ENCODE measurements around the gene SLC1A4. TPM values are rescaled to one million over a fixed set of nuclear protein-coding genes. Genes with fewer than 3 reads are reported as not detected.

SLC1A4 gene
- total RNA-seq, 1 donor from 2014 or later = 24.0 TPM

DNA sequence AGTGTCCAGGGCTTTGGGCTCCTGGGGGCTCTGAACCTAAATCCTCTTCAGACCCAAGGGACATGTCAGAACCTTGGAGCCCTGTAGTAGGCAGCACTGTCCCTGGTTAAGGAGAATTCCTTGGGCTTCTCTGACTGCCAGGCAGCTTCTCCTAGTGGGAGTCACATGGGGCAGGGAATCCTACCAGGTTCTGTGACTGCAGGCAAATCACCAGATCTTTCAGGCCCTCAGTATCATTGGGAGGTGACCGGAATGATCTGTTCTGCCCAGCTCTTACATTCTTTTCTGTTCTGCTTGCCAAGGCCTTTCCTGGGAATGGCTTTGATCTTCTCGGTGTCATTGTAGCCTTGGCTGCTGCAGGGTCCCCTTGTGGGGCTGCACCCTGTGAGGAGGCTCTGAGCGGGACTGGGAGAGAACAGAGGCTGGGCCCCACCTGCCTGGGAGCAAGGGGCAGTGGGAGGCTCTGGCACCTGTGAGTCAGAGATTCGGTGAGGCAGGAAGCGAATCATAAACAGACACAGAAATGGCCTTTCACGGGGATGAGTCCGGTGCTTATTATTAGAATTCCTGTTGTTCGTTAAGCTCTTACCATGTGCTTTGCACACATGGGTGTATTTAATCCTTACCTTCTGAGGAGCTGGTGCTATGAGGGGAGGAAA is 81.1 kb downstream of the SLC1A4 start:
- DNase-seq (ENCODE audit: extremely low read depth, low read depth, low spot score) = no peak

DNA sequence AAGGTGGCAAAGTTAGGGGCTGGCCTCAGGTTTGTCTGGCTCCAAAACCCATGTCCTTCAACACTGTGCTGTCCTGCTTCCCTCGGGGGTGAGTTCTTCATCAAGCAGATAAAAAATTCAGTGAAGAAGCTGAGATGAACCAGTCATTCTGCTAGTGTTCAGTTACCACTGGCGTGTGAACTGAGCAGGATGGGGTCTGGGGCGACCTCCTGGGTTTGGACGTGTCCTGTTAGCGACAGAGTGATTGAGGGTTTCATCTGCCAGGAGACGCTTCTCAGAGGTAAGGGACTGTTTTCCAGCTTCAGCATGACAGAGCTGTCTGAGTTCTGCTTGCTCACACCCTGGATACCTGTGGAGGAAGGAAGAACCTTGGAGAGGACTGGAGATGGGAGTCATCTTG is 81.7 kb downstream of the SLC1A4 start:
- DNase-seq (ENCODE audit: extremely low read depth, low read depth, low spot score) = no peak

DNA sequence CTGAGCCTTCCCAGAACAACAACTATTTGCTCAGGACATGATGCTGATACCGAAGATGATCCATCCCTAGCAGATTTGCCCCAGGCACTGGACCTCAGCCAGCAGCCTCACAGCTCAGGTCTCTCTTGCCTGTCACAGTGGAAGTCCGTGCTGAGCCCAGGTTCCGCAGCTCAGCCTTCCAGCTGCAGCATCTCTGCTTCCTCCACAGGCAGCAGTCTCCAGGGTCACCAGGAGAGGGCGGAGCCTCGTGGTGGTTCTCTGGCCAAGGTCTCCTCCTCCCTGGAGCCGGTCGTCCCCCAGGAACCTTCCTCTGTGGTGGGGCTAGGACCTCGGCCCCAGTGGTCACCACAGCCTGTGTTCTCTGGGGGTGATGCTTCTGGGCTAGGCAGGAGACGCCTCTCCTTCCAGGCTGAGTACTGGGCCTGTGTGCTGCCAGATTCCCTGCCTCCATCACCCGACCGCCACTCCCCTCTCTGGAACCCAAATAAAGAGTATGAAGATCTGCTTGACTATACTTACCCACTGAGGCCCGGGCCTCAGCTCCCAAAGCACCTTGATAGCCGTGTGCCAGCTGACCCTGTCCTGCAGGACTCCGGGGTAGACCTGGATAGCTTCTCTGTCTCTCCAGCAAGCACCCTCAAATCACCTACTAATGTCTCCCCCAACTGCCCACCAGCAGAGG is 82.4 kb downstream of the SLC1A4 start:
- no peak for DNase-seq (ENCODE audit: extremely low read depth, low read depth, low spot score)

- DNase-seq (ENCODE audit: extremely low read depth, low read depth, low spot score) = no peak
These were observed 83.2 kb downstream of the SLC1A4 start for GRCh38 chr2:65072181-65072970.

Other genes starting within 250 kb of the SLC1A4 start
- 15.8 and 20.8 TPM in 2 replicates for gene CEP68, start 67.0 kb downstream of the SLC1A4 start, total RNA-seq
- gene RAB1A, start 140.7 kb downstream of the SLC1A4 start, total RNA-seq = 126 and 143 TPM in 2 replicates
- gene ACTR2, start 238.4 kb downstream of the SLC1A4 start, total RNA-seq = 161 and 190 TPM in 2 replicates

All from glomerular endothelial cell (primary cell).